Nephron (organoid): ENCODE data around the gene GLIPR1L2.
"Not testable (repeated sequence)": the region's sequence is repeated elsewhere in the genome, so short reads cannot be mapped to it uniquely, and the experiment has no call there.

Experiments
- H3K27ac Mint-ChIP-seq, 3 experiments: 2 replicates each; pipeline ENCODE4 v1.8.0; 2020; ENCODE audit warnings: mixed read lengths in 3 of 3, mild to moderate bottlenecking in 2 of 3, moderate library complexity in 1 of 3
- H3K27me3 Mint-ChIP-seq: 2 replicates; pipeline ENCODE4 v1.8.0; 2021; ENCODE audit warnings: low read depth, mild to moderate bottlenecking, moderate library complexity, mixed read lengths
- H3K36me3 Mint-ChIP-seq: 2 replicates; pipeline ENCODE4 v1.8.0; 2020; ENCODE audit warnings: low read depth, mixed read lengths
- H3K4me1 Mint-ChIP-seq: 2 replicates; pipeline ENCODE4 v1.8.0; 2020; ENCODE audit warnings: mixed read lengths
- H3K4me3 Mint-ChIP-seq, 3 experiments: 2 replicates each; pipeline ENCODE4 v1.8.0; 2020; ENCODE audit warnings: mild to moderate bottlenecking in 3 of 3, mixed read lengths in 3 of 3, moderate library complexity in 2 of 3
- H3K9me3 Mint-ChIP-seq: 2 replicates; pipeline ENCODE4 v1.8.0; 2020; ENCODE audit warnings: mixed read lengths
- CTCF ChIP-seq, 3 experiments: fragments of 200-600 bp; sonication (generic); IDR thresholded peaks; one replicate each; pipeline ENCODE4 v1.5.0; 2021; ENCODE audit warnings: antibody characterized with exemption in 3 of 3; ENCODE audit not compliant: unreplicated experiment in 3 of 3

Gene GLIPR1L2

GRCh38 chr12:75437564-75437963 is 46.7 kb downstream of the GLIPR1L2 start:
- H3K4me3 Mint-ChIP-seq: no peak overlapping the region
- TF ChIP-seq CTCF (IDR thresholded peaks at IDR 0.05; ENCODE audit: unreplicated experiment in 3 of 3): no peak
- no peaks in the 10 kb centered on the region for H3K36me3 Mint-ChIP-seq
- peaks cover 41% of the 10 kb centered on the region for H3K9me3 Mint-ChIP-seq
- no peak overlapping the region for H3K27ac Mint-ChIP-seq
- no peaks in the 10 kb centered on the region for H3K27me3 Mint-ChIP-seq
- no peaks in the 10 kb centered on the region for H3K4me1 Mint-ChIP-seq

- no peaks in the 10 kb centered on the region for H3K27me3 Mint-ChIP-seq
- H3K9me3 Mint-ChIP-seq: peaks cover 41% of the 10 kb centered on the region
- H3K27ac Mint-ChIP-seq: no peak overlapping the region
- H3K36me3 Mint-ChIP-seq: no peaks in the 10 kb centered on the region
- TF ChIP-seq CTCF (IDR thresholded peaks at IDR 0.05; ENCODE audit: unreplicated experiment in 3 of 3): no peak
- no peaks in the 10 kb centered on the region for H3K4me1 Mint-ChIP-seq
- H3K4me3 Mint-ChIP-seq: no peak overlapping the region
Measured at GRCh38 chr12:75438059-75438754, 47.3 kb downstream of the GLIPR1L2 start.

GRCh38 chr12:75439048-75439447 is 48.2 kb downstream of the GLIPR1L2 start:
- TF ChIP-seq CTCF (IDR thresholded peaks at IDR 0.05; ENCODE audit: unreplicated experiment in 3 of 3): no peak
- peaks cover 41% of the 10 kb centered on the region for H3K9me3 Mint-ChIP-seq
- H3K4me3 Mint-ChIP-seq: no peak overlapping the region
- no peaks in the 10 kb centered on the region for H3K4me1 Mint-ChIP-seq
- H3K27me3 Mint-ChIP-seq: no peaks in the 10 kb centered on the region
- no peaks in the 10 kb centered on the region for H3K36me3 Mint-ChIP-seq
- H3K27ac Mint-ChIP-seq: no peak overlapping the region

- H3K27ac Mint-ChIP-seq: no peak overlapping the region
- H3K36me3 Mint-ChIP-seq: no peaks in the 10 kb centered on the region
- no peaks in the 10 kb centered on the region for H3K4me1 Mint-ChIP-seq
Measured at GRCh38 chr12:75439930-75440329, 49.0 kb downstream of the GLIPR1L2 start.

GRCh38 chr12:75441687-75442449 is 51.0 kb downstream of the GLIPR1L2 start:
- Mint-ChIP-seq H3K27ac (peak overlapping the region in 2 of 3 experiments; percentile 46 to 67), H3K9me3 (peaks cover 22% of the 10 kb centered on the region)
- H3K4me3 Mint-ChIP-seq, H3K36me3 Mint-ChIP-seq, H3K4me1 Mint-ChIP-seq, H3K27me3 Mint-ChIP-seq: not testable (repeated sequence)

More at GRCh38 chr12:75439930-75440329, 49.0 kb downstream of the GLIPR1L2 start:
- Mint-ChIP-seq H3K27me3 (no peaks in the 10 kb centered on the region), H3K4me3 (no peak overlapping the region), H3K9me3 (peaks cover 37% of the 10 kb centered on the region)
- TF ChIP-seq CTCF (IDR thresholded peaks at IDR 0.05; ENCODE audit: unreplicated experiment in 3 of 3): no peak

GRCh38 chr12:75442454-75442853 is 51.6 kb downstream of the GLIPR1L2 start:
- not testable (repeated sequence) for H3K4me1 Mint-ChIP-seq, H3K27me3 Mint-ChIP-seq, H3K4me3 Mint-ChIP-seq, H3K36me3 Mint-ChIP-seq
- Mint-ChIP-seq H3K9me3 (peaks cover 20% of the 10 kb centered on the region), H3K27ac (peak overlapping the region in 2 of 3 experiments; percentile 46 to 67)

- Mint-ChIP-seq H3K27ac (no peak overlapping the region), H3K4me1 (no peaks in the 10 kb centered on the region), H3K4me3 (no peak overlapping the region), H3K27me3 (no peaks in the 10 kb centered on the region), H3K9me3 (peaks cover 17% of the 10 kb centered on the region), H3K36me3 (no peaks in the 10 kb centered on the region)
- TF ChIP-seq CTCF (IDR thresholded peaks at IDR 0.05; ENCODE audit: unreplicated experiment in 3 of 3): no peak
Measured at GRCh38 chr12:75443709-75444108, 52.8 kb downstream of the GLIPR1L2 start.
